Stimulated activated CD4-positive, alpha-beta T cell treated with anti-CD3 and anti-CD28 coated beads, Interleukin-12 subunit alpha, Interleukin-12 subunit beta, amount 100 ng/mL, for 4 hours (primary cell): ENCODE results near the gene ACO2.

Experiments
- DNase-seq: peaks from one replicate; pipeline ENCODE4 v3.0.0-alpha.2; 2020

The ACO2 gene

DNA sequence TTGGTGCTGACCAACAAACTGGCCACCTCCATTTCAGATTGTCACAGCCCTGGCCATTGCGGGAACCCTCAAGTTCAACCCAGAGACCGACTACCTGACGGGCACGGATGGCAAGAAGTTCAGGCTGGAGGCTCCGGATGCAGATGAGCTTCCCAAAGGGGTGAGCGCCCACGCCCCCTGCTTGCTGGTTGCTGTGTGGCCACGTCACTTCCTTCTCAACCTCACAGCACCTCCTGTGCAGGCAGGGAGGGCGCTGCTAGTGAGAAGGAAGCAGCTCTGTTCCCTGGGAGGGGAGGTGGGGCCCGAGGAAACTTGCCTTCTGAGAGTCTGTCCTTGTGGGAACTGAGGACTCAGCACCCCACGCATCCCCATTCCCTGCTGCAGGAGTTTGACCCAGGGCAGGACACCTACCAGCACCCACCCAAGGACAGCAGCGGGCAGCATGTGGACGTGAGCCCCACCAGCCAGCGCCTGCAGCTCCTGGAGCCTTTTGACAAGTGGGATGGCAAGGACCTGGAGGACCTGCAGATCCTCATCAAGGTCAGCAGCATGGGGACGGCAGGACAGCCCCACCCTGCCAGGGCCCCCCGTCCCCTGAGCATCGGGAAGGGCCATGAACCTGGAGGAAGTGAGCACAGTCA is 56.0 kb downstream of the ACO2 start:
- peak; percentile 62 for DNase-seq

DNA sequence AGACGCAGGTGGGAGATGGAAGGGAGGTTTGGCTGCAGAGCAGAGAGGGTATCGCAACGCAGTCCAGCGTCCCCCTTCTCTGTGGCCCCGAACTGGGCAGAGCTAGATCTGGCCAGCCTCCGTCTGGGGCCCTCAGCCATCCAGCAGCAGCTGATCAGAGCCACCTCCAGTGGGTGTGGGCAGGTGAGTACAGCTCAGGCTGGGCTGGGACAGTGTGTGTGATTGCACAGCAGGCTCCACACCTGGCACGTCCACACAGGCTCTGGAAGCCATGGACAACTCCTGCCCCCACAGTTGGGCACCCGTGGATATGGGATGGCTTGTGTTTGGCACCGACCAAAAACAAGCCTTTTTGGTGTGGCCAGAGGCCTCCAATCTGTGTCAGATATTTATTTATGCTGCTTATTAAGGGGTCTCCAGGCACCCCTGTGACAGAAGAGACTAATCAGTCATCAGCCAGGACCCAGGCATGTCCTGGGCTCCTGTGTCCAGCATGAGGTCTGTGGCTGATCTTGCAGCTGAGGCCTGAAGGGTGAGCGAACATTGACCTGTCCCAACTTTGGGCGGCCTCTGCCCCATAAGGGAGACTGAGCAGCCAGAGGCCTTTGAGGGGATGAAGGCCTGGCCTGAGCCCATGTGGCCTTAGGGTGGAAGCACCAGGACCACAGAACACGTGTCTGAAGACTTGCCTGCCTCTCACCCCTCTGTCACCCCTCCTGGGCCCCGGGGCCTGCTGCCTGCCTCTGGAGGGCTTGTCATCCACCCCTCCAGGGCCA is 56.7 kb downstream of the ACO2 start:
- no peak for DNase-seq

DNA sequence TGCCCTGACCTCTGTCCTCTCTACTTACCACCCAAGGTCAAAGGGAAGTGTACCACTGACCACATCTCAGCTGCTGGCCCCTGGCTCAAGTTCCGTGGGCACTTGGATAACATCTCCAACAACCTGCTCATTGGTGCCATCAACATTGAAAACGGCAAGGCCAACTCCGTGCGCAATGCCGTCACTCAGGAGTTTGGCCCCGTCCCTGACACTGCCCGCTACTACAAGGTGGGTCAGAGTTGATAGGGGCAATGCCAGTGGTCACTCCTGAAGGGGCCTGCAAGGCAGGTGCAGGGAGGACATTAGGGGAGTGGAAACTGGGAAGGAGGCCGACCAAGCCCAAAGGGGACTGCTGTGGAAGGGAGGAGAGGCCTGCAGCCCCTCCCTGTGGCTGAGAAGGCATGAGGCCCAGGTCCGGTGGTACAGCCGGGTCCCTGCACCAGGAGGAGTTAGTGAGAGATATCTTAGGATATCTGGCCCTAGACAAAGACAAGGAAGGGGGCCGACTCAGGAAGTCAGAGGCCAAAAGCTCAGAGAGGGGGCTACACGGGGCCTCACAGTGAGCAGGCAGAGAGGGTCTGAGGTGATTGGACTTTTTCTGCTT is 57.4 kb downstream of the ACO2 start:
- DNase-seq = no peak

DNA sequence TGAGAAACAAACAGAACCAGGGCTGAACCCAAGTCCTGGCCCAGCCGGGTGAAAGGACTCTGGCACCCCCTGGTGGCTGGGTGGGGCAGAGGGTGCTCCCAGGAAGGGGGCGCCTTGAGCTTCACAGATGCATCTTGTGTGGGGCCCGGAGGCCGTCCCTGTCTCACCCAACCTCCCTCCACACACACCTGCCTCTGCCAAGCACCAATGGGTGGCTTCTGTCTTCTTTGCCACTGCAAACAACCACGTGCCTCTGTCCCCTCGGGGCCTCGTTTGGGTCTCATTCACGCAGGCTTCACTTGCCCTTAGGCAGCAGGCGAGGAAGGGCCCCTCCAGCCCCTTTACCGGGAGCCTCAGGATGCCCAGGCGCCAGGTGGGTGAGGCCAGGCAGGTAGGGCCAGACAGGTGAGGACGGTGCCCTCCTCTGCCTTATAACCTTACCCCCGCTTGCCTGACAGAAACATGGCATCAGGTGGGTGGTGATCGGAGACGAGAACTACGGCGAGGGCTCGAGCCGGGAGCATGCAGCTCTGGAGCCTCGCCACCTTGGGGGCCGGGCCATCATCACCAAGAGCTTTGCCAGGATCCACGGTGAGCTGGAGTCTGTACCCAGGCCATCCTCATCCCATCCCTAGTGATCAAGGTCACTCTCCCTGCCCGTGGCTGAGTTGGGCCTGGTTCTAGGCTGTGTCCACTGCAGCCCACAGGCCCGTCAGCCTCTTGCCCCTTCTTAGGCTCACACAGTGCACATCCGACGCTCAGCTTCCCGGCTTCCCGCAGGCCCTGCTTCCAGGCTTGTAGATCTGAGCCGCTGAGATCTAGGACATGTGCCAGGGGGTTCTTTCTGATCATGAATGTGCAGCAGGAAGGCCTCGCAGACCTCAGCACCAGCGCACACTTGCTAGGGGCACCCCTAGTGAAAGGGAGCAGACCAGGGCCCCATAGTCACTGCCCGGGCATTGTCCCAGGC is 58.2 kb downstream of the ACO2 start:
- peak; percentile 66 for DNase-seq

DNA sequence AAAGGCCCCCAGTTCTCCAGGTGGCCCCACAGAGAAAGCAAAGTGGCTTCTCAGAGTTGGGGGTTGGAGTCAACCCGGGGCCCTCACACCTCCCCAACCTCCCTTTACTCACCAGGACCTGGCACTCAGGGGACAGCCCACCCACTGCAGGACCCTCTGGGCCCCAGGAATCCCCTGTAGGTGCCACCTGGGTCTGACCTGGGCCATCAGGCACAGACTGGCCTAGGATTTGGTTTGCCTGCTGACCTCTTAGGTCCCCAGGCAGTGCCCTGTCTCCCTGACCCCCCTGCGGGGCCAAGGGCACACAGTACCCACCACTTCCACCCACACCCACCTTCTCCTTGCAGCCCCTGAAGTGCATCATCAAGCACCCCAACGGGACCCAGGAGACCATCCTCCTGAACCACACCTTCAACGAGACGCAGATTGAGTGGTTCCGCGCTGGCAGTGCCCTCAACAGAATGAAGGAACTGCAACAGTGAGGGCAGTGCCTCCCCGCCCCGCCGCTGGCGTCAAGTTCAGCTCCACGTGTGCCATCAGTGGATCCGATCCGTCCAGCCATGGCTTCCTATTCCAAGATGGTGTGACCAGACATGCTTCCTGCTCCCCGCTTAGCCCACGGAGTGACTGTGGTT is 59.3 kb downstream of the ACO2 start:
- no peak for DNase-seq

DNA sequence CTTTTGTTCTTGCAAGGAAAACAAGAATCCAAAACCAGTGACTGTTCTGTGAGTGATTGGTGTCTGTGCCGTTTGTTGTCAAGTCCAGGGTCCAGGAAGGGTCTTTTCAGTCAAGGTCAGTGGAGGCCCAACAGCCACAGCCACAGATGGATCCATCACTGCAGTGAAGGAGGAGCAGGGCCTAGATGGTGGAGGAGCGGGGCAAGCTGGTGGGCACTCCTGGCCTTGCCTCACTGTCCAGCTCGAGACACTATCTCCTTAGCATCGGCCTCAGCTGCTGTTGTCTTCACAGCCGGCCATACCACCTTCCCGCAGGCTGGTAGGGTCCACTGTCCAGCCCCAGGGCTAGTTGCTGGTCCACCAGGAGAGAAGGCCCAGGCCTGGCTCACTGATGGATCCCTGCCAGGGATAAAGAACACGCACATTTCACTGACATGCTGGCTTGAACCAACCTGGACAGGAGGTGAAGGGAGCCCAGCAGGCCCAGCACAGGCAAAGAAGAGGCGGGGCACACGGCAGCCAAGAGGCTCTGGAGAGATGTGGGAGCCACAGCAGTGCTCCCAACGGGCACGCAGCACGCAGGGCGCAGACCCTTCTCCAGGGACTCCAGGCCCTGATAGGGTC is 60.1 kb downstream of the ACO2 start:
- DNase-seq = no peak

DNA sequence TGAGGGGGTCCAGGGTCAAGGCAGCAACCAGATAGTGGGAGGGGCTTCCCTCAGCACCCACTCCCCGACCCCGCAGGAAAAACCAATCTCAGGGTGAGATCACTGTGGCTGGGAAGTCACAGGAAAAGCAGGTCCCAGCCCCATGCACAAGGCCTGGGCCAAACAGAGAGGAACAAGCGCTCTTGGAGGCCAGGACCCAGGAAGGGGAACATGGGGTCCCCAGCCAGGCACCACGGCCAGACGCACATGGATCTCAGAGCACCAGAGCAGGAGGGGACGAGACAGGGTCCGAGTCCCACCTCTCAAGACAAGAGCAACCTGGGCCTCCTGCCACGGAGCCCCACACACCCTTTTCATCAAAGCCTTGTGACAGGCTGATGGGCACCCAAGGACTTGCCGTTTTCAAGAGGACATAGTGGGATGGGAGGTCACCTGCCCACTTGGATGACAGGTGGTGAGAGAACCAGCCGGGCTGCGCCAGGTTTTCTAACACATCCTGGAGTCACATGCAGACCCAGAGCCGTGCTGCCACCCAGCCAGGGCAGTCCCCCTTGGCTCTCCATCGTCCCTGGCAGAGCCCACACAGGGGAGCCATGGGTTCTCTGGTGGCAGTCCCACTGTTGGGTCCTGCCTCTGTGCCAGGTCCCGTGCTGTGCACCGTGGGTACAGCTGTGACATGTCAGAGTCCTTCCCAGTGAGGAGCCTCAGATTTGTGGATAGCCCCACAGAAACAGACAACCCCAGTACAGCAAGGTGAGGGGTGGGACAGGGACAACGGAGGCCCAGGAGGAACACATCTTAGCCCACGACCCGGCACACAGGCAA is 62.2 kb downstream of the ACO2 start:
- no peak for DNase-seq

DNA sequence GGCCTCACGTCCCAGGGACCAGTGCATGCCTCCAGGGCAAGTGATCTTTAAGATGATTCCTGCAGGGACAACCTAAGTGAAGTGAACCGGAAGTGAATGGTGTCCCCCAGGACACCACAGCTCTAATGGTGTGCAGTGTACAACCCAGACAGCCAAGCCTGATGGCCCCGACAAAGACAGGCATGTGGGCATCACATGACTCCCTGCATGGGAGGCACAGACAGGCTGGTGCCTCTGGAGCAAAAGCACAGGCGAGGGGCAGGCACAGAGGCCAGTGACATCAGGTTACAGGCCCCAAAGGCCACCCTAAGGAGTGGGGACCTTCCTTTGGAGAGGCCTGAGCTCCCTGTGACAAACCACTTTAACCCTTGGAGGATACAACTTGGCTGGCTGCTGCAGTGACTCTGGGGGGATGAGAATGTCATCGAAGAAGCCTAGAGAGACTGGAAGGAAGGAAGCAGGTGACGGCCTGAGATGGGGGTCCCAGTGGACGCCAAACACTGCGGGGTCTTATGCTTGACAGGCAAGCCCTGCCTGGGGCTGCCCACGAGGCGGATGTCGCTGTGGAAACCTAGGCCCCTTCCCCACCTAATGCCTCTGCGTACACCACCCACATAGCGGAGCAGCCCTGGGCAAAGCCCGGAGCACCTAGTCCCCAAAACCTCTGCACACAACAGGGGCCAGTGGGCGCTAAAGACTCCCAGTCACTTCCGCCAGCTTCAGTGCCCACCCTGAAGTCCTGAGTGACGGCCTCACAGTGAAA is 63.0 kb downstream of the ACO2 start:
- no peak for DNase-seq

DNA sequence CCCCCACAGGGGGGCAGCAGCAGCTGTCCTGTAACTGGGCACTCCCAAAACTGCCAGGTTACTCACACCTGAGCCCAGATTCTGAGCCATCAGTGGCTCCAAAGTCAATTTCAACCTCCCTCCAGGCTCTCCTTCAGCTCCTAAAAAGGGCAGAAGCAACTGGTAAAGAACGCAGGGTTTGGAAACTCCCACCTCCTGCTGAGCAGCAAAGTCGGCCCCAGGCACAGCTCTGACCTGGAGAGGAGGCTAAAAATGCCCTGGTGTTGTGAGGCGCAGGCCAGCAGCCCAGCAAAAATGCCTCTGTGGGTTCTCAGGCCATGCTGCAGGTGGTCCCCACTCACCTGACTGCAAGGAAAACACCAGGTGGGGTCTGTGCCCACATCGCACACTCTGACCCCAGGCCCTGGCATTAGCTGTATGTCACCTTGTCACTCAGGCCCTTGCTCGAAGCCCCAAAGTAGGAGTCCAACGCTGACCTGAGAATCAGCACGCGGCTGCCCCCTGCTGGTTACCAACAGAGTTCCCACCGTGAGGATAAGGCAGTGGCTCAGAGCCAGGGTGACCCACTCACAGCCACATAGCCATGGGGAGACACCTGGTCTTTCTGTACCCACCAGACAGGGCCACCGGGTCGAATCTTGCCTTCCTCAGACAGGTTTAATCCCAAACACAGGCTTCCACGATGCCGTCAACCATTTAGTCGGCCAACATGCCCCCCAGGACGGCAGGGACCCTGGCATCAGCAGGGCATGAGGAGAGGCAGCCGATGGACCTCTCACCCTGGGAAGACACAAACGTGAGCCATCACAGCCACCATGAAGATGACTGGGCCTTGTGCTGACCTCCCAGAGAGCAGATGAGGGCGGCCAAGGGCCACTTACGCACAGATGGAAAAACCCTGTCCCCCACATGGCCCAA is 64.2 kb downstream of the ACO2 start:
- DNase-seq = peak; percentile 66

DNA sequence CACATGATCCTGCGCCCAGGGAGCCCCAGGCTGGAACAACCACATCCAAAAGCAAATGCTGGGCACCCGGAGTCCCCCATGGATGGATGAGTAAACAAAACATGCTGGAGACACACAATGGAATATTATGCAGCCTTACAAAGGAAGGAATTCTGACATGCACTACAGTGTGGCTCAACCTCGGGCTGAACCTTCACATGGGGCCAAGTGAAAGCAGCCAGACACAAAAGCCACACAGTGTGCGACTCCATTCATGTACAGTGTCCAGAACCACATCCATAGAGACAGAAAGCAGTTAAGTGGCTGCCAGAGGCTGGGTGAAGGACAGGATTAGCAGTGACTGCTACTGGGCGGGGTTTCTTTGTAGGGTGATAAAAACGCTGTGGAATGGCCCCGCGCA is 65.3 kb downstream of the ACO2 start:
- no peak for DNase-seq

DNA sequence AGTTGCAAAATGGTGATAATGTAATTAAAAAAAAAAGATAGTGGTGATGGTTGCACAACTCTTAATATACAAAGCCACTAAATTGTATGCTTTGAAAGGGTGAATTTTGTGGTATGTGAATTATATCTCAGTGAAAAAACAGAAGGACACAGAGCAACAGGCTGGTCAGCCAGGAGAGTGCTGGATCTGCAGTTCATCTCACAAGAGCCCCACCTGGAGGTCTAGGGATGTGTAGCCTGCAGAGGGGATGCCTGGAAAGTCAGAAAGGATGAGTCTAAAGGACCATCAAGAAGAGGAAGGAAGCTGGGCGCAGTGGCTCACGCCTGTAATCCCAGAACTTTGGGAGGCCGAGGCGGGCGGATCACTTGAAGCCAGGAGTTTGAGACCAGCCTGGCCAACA is 66.3 kb downstream of the ACO2 start:
- no peak for DNase-seq

DNA sequence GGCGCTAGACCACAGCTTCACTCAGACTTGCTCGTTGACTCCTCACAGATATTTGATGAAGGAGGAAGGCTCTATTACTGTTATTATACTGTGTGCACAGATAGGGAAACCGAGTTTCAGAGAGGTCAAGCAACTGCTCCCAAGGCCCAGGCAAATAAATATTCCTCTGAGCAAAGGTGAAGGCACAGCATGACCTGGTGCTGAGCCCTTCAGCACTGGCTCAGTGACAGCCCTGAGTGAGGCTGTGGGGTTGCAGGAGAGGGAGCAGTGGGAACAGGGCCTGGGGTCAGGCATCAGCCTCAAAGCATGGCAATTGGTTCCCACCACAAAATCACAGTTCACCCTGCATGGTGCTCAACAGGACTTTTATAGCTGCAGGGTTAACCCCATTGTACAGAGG is 68.3 kb downstream of the ACO2 start:
- DNase-seq = no peak

DNA sequence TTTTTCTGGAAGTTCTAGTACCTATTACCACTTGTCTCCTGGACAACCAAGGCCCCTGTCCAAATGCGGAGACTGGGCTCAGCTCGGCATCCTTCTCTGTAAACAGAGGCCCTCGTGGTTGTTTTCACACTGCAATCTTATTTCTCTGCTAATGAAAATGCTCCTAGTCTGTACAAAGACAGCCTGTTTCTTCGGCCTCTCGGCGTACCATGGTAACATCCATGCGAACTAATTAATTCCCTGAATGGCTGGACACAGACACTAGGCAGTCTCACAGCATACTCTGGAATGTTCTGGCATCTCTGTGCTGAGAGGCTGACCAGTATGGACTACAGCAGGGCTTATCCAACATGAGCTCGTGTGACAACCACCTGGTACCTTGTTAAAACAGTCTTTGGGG is 69.7 kb downstream of the ACO2 start:
- DNase-seq = no peak

DNA sequence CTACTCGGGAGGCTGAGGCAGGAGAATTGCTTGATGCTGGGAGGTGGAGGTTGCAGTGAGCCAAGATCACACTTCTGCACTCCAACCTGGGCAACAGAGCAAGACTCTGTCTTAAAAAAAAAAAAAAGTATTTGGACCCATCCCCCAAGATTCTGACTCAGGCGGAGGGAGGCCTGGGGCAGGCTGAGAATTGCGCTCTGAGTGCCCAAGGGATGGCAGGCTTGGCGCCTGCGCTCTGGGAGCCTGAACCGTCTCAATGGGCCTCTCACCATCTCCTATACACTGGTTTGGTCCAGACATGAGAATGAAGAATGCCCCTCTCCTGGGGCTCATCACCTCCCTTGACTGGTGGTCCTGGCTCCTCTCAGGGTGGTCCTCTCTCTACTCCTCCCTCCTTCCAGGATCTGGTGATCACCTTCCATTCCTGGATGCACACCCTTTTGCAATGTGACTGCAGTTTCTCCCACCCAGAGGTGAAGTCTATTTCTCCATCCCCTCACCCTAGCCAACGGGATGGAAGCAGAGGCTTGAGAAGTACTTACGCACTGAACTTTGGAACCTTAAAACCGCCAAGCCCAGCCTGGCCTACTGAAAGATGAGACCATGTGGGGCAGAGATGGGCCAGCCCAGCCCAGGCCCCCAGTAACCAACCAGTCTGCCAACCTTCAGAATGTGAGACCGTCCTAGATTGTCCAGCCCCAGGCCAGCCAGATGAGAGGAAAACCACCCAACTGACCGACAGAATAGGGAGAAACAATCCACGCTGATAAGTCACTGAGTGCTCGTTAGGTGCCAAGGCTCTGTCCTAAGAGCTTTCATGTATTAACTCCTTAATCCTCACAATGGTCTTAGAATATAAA is 70.5 kb downstream of the ACO2 start:
- DNase-seq = no peak

DNA sequence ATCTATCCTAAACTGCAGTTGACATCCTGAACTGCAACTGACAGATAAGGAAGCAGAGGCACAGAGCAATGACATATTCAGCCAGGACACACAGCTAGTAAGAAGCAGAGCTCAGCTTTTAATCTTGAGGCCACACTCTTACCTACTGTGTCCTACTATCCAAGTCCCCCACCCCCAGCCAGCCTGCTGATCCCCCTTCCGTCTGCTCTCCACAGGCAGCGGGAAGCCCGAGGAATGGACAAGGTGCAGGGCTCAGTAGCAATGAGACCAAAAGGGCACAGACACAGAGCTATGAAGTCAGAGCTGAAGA is 71.0 kb downstream of the ACO2 start:
- DNase-seq = no peak

DNA sequence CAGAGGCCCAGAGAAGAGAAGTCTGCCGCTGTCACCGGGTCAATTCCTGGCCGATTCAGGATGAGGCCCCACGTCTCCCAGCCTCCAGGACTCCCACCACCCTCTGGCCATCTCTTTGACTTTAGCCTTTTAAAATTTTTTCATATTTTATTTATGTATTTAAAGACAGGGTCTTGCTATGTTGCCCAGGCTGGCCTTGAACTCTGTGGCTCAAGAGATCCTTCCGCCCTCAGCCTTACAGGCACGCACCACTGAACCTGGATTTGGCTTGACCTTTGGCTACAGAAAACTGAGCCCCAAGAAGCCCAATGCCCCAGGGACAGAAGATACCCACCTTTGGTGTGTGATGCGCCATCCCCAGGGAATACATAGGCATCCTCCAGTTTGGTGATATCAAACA is 71.4 kb downstream of the ACO2 start:
- DNase-seq = no peak

DNA sequence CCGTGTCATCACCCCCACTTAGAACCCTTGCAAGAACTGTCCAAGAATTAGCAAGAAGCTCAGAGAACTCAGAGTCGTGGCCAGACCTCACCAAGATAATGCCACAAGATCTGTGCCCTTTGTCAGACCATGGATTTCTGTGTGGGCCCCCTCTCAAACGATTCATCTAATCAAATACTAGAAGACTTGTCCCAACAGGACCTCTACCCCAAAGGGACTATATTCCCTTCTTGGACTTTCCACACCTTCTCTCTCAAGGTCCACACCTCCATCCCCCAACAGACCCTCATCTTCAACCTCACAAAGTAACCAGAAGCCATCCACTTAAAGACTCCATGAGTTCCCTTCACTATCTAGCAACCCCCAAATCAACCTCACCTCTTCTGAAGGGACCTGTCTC is 72.6 kb downstream of the ACO2 start:
- no peak for DNase-seq

DNA sequence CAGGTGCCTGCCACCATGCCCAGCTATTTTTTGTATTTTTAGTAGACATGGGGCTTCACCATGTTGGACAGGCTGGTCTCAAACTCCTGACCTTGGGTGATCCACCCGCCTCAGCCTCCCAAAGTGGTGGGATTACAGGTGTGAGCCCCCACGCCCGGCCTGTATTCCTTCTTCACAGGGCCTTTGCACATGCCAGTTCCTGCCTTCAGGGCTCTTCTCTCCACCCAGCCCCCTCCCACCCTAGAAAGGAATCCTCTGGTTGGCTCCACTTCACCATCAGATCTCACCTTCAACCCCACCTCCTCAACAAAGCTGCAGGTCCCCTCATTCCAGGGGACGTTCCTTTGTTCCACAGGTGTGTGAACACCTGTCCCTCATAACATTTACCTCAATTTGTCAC is 73.3 kb downstream of the ACO2 start:
- DNase-seq = no peak
